Karpas-422 (cell line): Measurements from ENCODE around the gene CISTR. TPM values are rescaled to one million over a fixed set of nuclear protein-coding genes. Genes with fewer than 3 reads are reported as not detected.
"Not testable (repeated sequence)": the region's sequence is repeated elsewhere in the genome, so short reads cannot be mapped to it uniquely, and the experiment has no call there.

Experiments used
- DNase-seq: peaks from one replicate; pipeline ENCODE4 v3.0.0-alpha.2; 2015
- H2AFZ ChIP-seq: fragments of 200-600 bp; sonication (generic); 2 replicates; pipeline ENCODE4 v1.6.1; 2014; ENCODE audit warnings: antibody characterized with exemption, low read length, mixed read lengths
- H3K27ac ChIP-seq: fragments of 200-600 bp; sonication (generic); 2 replicates; pipeline ENCODE4 v1.5.1; 2014; ENCODE audit warnings: mild to moderate bottlenecking, low read length, moderate library complexity
- H3K27me3 ChIP-seq: fragments of 200-600 bp; sonication (generic); 2 replicates; pipeline ENCODE4 v1.6.1; 2014; ENCODE audit warnings: low read length, mixed read lengths
- H3K36me3 ChIP-seq: fragments of 200-600 bp; sonication (generic); 2 replicates; pipeline ENCODE4 v1.6.1; 2014; ENCODE audit warnings: low read length, mixed read lengths; ENCODE audit not compliant: insufficient read depth
- H3K4me1 ChIP-seq: fragments of 200-600 bp; sonication (generic); 2 replicates; pipeline ENCODE4 v1.6.1; 2014; ENCODE audit warnings: mild to moderate bottlenecking, low read length, mixed read lengths
- H3K4me2 ChIP-seq: fragments of 200-600 bp; sonication (generic); 2 replicates; pipeline ENCODE4 v1.6.1; 2014; ENCODE audit warnings: low read length, low read depth, mild to moderate bottlenecking; ENCODE audit not compliant: poor library complexity, severe bottlenecking
- H3K4me3 ChIP-seq: fragments of 200-600 bp; sonication (generic); 2 replicates; pipeline ENCODE4 v1.5.1; 2014; ENCODE audit warnings: mild to moderate bottlenecking, antibody characterized with exemption, low read length, mixed read lengths
- H3K79me2 ChIP-seq: fragments of 200-600 bp; sonication (generic); 2 replicates; pipeline ENCODE4 v1.6.1; 2014; ENCODE audit warnings: mild to moderate bottlenecking, low read length, mixed read lengths
- H3K9ac ChIP-seq: fragments of 200-600 bp; sonication (generic); 2 replicates; pipeline ENCODE4 v1.6.0; 2014; ENCODE audit warnings: low read length
- H3K9me2 ChIP-seq: fragments of 200-600 bp; sonication (generic), shearing (Covaris generic); replicated peaks from 2 replicates; pipeline ENCODE4 v1.6.0; 2014; ENCODE audit warnings: mild to moderate bottlenecking, low read length, moderate library complexity; ENCODE audit not compliant: insufficient read depth
- H3K9me3 ChIP-seq: fragments of 300-700, 200-600 bp; sonication (generic); 2 replicates; pipeline ENCODE4 v1.6.1; 2014; ENCODE audit warnings: low read length, mixed read lengths
- H4K20me1 ChIP-seq: fragments of 200-600 bp; sonication (generic); 2 replicates; pipeline ENCODE4 v1.6.1; 2014; ENCODE audit warnings: mild to moderate bottlenecking, antibody characterized with exemption, low read length, low read depth; ENCODE audit not compliant: insufficient read depth
- total RNA-seq: library from RNA; depleted of rRNA; stranded (reverse); fragments of >200 nt; shearing (Covaris generic); gene quantifications from 2 replicates; pipeline ENCODE4 v1.2.3, GENCODE V29; 2014; ENCODE audit warnings: low replicate concordance

Gene CISTR
- total RNA-seq, 1 experiment from 2014 or later: not detected

GRCh38 chr12:53719649-53720048 lies 32.1 kb downstream of the CISTR start:
- Histone ChIP-seq H4K20me1 (no peaks in the 10 kb centered on the region), H2AFZ (no peak overlapping the region), H3K9ac (no peak overlapping the region), H3K79me2 (no peaks in the 10 kb centered on the region), H3K4me3 (no peak overlapping the region), H3K9me2 (no peaks in the 10 kb centered on the region), H3K27me3 (no peaks in the 10 kb centered on the region), H3K9me3 (no peaks in the 10 kb centered on the region), H3K36me3 (no peaks in the 10 kb centered on the region), H3K4me2 (no peak overlapping the region), H3K27ac (no peak overlapping the region), H3K4me1 (no peaks in the 10 kb centered on the region)
- no peak for DNase-seq

GRCh38 chr12:53718567-53718966 lies 33.2 kb downstream of the CISTR start:
- H3K4me2 ChIP-seq, H3K27ac ChIP-seq, H4K20me1 ChIP-seq, H3K27me3 ChIP-seq, DNase-seq, H2AFZ ChIP-seq, H3K9me2 ChIP-seq, H3K79me2 ChIP-seq, H3K9ac ChIP-seq, H3K36me3 ChIP-seq, H3K4me1 ChIP-seq, H3K4me3 ChIP-seq, H3K9me3 ChIP-seq: not testable (repeated sequence)

- Histone ChIP-seq H3K27ac (no peak overlapping the region), H3K4me1 (no peaks in the 10 kb centered on the region), H3K4me3 (no peak overlapping the region), H3K36me3 (no peaks in the 10 kb centered on the region), H4K20me1 (no peaks in the 10 kb centered on the region), H2AFZ (no peak overlapping the region), H3K9me2 (no peaks in the 10 kb centered on the region), H3K4me2 (no peak overlapping the region), H3K9me3 (no peaks in the 10 kb centered on the region), H3K9ac (no peak overlapping the region), H3K79me2 (no peaks in the 10 kb centered on the region), H3K27me3 (no peaks in the 10 kb centered on the region)
- DNase-seq: no peak
Measured at GRCh38 chr12:53717319-53717718, 34.5 kb downstream of the CISTR start.

- H3K4me1 ChIP-seq: no peaks in the 10 kb centered on the region
- no peaks in the 10 kb centered on the region for H4K20me1 ChIP-seq
- H3K4me3 ChIP-seq: no peak overlapping the region
- H3K9me3 ChIP-seq: no peaks in the 10 kb centered on the region
- no peak overlapping the region for H3K9ac ChIP-seq
- no peak overlapping the region for H3K4me2 ChIP-seq
- H3K36me3 ChIP-seq: no peaks in the 10 kb centered on the region
- DNase-seq: no peak
- H3K27me3 ChIP-seq: no peaks in the 10 kb centered on the region
- H3K79me2 ChIP-seq: no peaks in the 10 kb centered on the region
- no peaks in the 10 kb centered on the region for H3K9me2 ChIP-seq
- no peak overlapping the region for H3K27ac ChIP-seq
- no peak overlapping the region for H2AFZ ChIP-seq
Measured at GRCh38 chr12:53714004-53714403, 37.8 kb downstream of the CISTR start.

GRCh38 chr12:53713516-53713915 lies 38.3 kb downstream of the CISTR start:
- H3K9me2 ChIP-seq: no peaks in the 10 kb centered on the region
- no peak overlapping the region for H2AFZ ChIP-seq
- no peaks in the 10 kb centered on the region for H3K27me3 ChIP-seq
- no peak overlapping the region for H3K4me3 ChIP-seq
- no peak overlapping the region for H3K27ac ChIP-seq
- no peak for DNase-seq
- H4K20me1 ChIP-seq: no peaks in the 10 kb centered on the region
- no peak overlapping the region for H3K9ac ChIP-seq
- H3K79me2 ChIP-seq: no peaks in the 10 kb centered on the region
- H3K36me3 ChIP-seq: no peaks in the 10 kb centered on the region
- no peaks in the 10 kb centered on the region for H3K9me3 ChIP-seq
- H3K4me2 ChIP-seq: no peak overlapping the region
- H3K4me1 ChIP-seq: no peaks in the 10 kb centered on the region

- Histone ChIP-seq H3K4me1 (no peaks in the 10 kb centered on the region), H3K9me2 (no peaks in the 10 kb centered on the region), H3K4me2 (no peak overlapping the region), H3K27ac (no peak overlapping the region), H4K20me1 (no peaks in the 10 kb centered on the region), H3K27me3 (no peaks in the 10 kb centered on the region), H3K79me2 (no peaks in the 10 kb centered on the region), H2AFZ (no peak overlapping the region), H3K36me3 (no peaks in the 10 kb centered on the region), H3K9me3 (no peaks in the 10 kb centered on the region), H3K4me3 (no peak overlapping the region), H3K9ac (no peak overlapping the region)
- DNase-seq: no peak
Measured at GRCh38 chr12:53712059-53712643, 39.6 kb downstream of the CISTR start.

GRCh38 chr12:53710091-53710490 lies 41.7 kb downstream of the CISTR start:
- no peak for DNase-seq
- Histone ChIP-seq H3K4me1 (0 out of 2 replicates have a peak, but pooled peaks cover 4% of the 10 kb centered on the region), H3K9me2 (no peaks in the 10 kb centered on the region), H3K27me3 (no peaks in the 10 kb centered on the region), H3K79me2 (no peaks in the 10 kb centered on the region), H3K36me3 (no peaks in the 10 kb centered on the region), H3K9ac (no peak overlapping the region), H3K4me3 (no peak overlapping the region), H3K9me3 (no peaks in the 10 kb centered on the region), H4K20me1 (no peaks in the 10 kb centered on the region), H3K27ac (no peak overlapping the region), H2AFZ (no peak overlapping the region), H3K4me2 (no peak overlapping the region)

- no peak overlapping the region for H3K4me3 ChIP-seq
- peaks cover 4% of the 10 kb centered on the region; the same call in 1 of the 2 replicates for H3K4me1 ChIP-seq
- no peaks in the 10 kb centered on the region for H3K9me3 ChIP-seq
- DNase-seq: no peak
- no peak overlapping the region for H3K27ac ChIP-seq
- H3K4me2 ChIP-seq: no peak overlapping the region
- no peak overlapping the region for H2AFZ ChIP-seq
- no peaks in the 10 kb centered on the region for H3K79me2 ChIP-seq
- no peaks in the 10 kb centered on the region for H3K9me2 ChIP-seq
- H3K36me3 ChIP-seq: no peaks in the 10 kb centered on the region
- H3K27me3 ChIP-seq: no peaks in the 10 kb centered on the region
- H4K20me1 ChIP-seq: no peaks in the 10 kb centered on the region
- no peak overlapping the region for H3K9ac ChIP-seq
Measured at GRCh38 chr12:53709671-53710070, 42.1 kb downstream of the CISTR start.

GRCh38 chr12:53706080-53706479 lies 45.7 kb downstream of the CISTR start:
- no peaks in the 10 kb centered on the region for H3K79me2 ChIP-seq
- no peaks in the 10 kb centered on the region for H4K20me1 ChIP-seq
- no peak overlapping the region for H2AFZ ChIP-seq
- no peaks in the 10 kb centered on the region for H3K9me2 ChIP-seq
- H3K4me2 ChIP-seq: no peak overlapping the region
- H3K9me3 ChIP-seq: no peaks in the 10 kb centered on the region
- H3K4me1 ChIP-seq: peaks cover 17% of the 10 kb centered on the region
- no peak overlapping the region for H3K27ac ChIP-seq
- no peaks in the 10 kb centered on the region for H3K36me3 ChIP-seq
- H3K9ac ChIP-seq: no peak overlapping the region
- no peaks in the 10 kb centered on the region for H3K27me3 ChIP-seq
- no peak for DNase-seq
- H3K4me3 ChIP-seq: no peak overlapping the region
